Liver (tissue), 9 donors: ENCODE measurements around the gene PCDH7. TPM values are rescaled to one million over a fixed set of nuclear protein-coding genes. Genes with fewer than 3 reads are reported as not detected.

Source experiments
- DNase-seq: peaks from one replicate; pipeline ENCODE4 v3.0.0-alpha.2; 2017; ENCODE audit warnings: low spot score
- H3K27ac ChIP-seq, 2 donors: one replicate each; pipeline ENCODE4 v1.7.0; 2013; ENCODE audit warnings: inconsistent platforms in 2 of 2, low read length in 2 of 2, control low read depth in 1 of 2, low read depth in 1 of 2, mild to moderate bottlenecking in 1 of 2
- H3K27me3 ChIP-seq, 4 donors: one replicate each; pipeline versions ENCODE4 v1.6.1 to v1.7.0; 2013; ENCODE audit warnings: low read length in 3 of 4, inconsistent platforms in 1 of 4, mild to moderate bottlenecking in 1 of 4, moderate library complexity in 1 of 4; ENCODE audit not compliant: control insufficient read depth in 4 of 4, insufficient read depth in 4 of 4
- H3K36me3 ChIP-seq, 4 donors: one replicate each; pipeline versions ENCODE4 v1.6.1 to v1.7.0; 2013; ENCODE audit warnings: low read length in 3 of 4, mild to moderate bottlenecking in 3 of 4, low read depth in 1 of 4, moderate library complexity in 1 of 4; ENCODE audit not compliant: control insufficient read depth in 4 of 4, insufficient read depth in 3 of 4
- H3K4me1 ChIP-seq, 4 donors: one replicate each; pipeline versions ENCODE4 v1.6.1 to v1.7.0; 2013; ENCODE audit warnings: low read length in 3 of 4, mild to moderate bottlenecking in 3 of 4, moderate library complexity in 1 of 4; ENCODE audit not compliant: control insufficient read depth in 4 of 4, insufficient read depth in 4 of 4
- H3K4me3 ChIP-seq, 3 donors: one replicate each; pipeline versions ENCODE4 v1.6.1 to v1.7.0; 2013; ENCODE audit warnings: low read length in 3 of 3, control low read depth in 1 of 3, low read depth in 1 of 3, mild to moderate bottlenecking in 1 of 3
- H3K9ac ChIP-seq, 2 donors: one replicate each; pipeline ENCODE4 v1.7.0; 2013; ENCODE audit warnings: low read length in 2 of 2, mild to moderate bottlenecking in 2 of 2, moderate library complexity in 2 of 2, control low read depth in 1 of 2, low read depth in 1 of 2
- H3K9me3 ChIP-seq, 4 donors: one replicate each; pipeline versions ENCODE4 v1.6.1 to v1.7.0; 2013; ENCODE audit warnings: low read length in 3 of 4; ENCODE audit not compliant: control insufficient read depth in 4 of 4
- FOXA1 ChIP-seq: IDR thresholded peaks from 2 replicates; pipeline ENCODE4 v1.6.1; 2016; ENCODE audit warnings: antibody characterized with exemption
- GABPA ChIP-seq, 2 donors: IDR thresholded peaks in 1 of 2; conservative IDR thresholded peaks in 1 of 2; 2 replicates each; pipeline ENCODE4 v1.6.1; 2016; ENCODE audit warnings: antibody characterized with exemption in 2 of 2, mild to moderate bottlenecking in 1 of 2, moderate library complexity in 1 of 2
- HNF4G ChIP-seq: IDR thresholded peaks from 2 replicates; pipeline ENCODE4 v1.6.1; 2016; ENCODE audit warnings: antibody characterized with exemption
- JUND ChIP-seq, 2 donors: IDR thresholded peaks; 2 replicates each; pipeline ENCODE4 v1.6.1; 2016; ENCODE audit warnings: antibody characterized with exemption in 2 of 2
- NR2F2 ChIP-seq: IDR thresholded peaks from 2 replicates; pipeline ENCODE4 v1.6.1; 2016; ENCODE audit warnings: antibody characterized with exemption
- RAD21 ChIP-seq, 2 donors: IDR thresholded peaks; 2 replicates each; pipeline ENCODE4 v1.6.1; 2016; ENCODE audit warnings: antibody characterized with exemption in 2 of 2, mild to moderate bottlenecking in 2 of 2
- RXRA ChIP-seq, 2 donors: IDR thresholded peaks; 2 replicates each; pipeline ENCODE4 v1.6.1; 2017 to 2018; ENCODE audit warnings: antibody characterized with exemption in 2 of 2, mild to moderate bottlenecking in 1 of 2
- SP1 ChIP-seq: IDR thresholded peaks from 2 replicates; pipeline ENCODE4 v1.6.1; 2018; ENCODE audit warnings: antibody characterized with exemption, mild to moderate bottlenecking
- TAF1 ChIP-seq: conservative IDR thresholded peaks from 2 replicates; pipeline ENCODE4 v1.6.1; 2016; ENCODE audit warnings: antibody characterized with exemption, mild to moderate bottlenecking
- WGBS: extraction: QIAGEN DNeasy Blood & Tissue Kit; methylation state at CpG from one replicate; pipeline ENCODE4 v1.1.7; 2013; 5-methylcytosine and 5-hydroxymethylcytosine counted together
- polyA plus RNA-seq, 2 donors: library from polyadenylated mRNA; stranded (reverse) in 1 of 2; unstranded in 1 of 2; fragments of 200-250 nt in 1 of 2; fragments of >200 nt in 1 of 2; fragmentation: Nextera tagmentation in 1 of 2; extraction: Ambion mirVana in 1 of 2; gene quantifications; one replicate each; pipeline versions ENCODE4 v1.2.1 to v1.2.3, GENCODE V29; 2013 to 2015
- total RNA-seq, 2 donors: library from RNA; depleted of rRNA; stranded (reverse); fragments of >200 nt; gene quantifications; one replicate each; pipeline ENCODE4 v1.2.3, GENCODE V29; 2014
- TF ChIP-seq, protein P1 (sequence below): IDR thresholded peaks from 2 replicates; pipeline ENCODE4 v1.6.1; 2016; ENCODE audit warnings: antibody characterized with exemption
- TF ChIP-seq, protein P2 (sequence below): fragments of 150-350 bp; IDR thresholded peaks from 2 replicates; pipeline ENCODE4 v1.5.1; 2017; ENCODE audit warnings: improper control_type of control experiment, low read depth, low read length; ENCODE audit not compliant: missing input control
- TF ChIP-seq, protein P3 (sequence below): IDR thresholded peaks from 2 replicates; pipeline ENCODE4 v1.6.1; 2016; ENCODE audit warnings: antibody characterized with exemption, mild to moderate bottlenecking
- TF ChIP-seq, protein P4 (sequence below): IDR thresholded peaks from 2 replicates; pipeline ENCODE4 v1.6.1; 2016; ENCODE audit warnings: antibody characterized with exemption
- donor health status: healthy.
- donor health status: healthy.
- donor health status: healthy.
- donor health status: healthy.
- donor health status: healthy.

Gene PCDH7
- total and polyA plus RNA-seq, 4 donors: 0.32 to 3.0 (median 0.98) TPM

DNA sequence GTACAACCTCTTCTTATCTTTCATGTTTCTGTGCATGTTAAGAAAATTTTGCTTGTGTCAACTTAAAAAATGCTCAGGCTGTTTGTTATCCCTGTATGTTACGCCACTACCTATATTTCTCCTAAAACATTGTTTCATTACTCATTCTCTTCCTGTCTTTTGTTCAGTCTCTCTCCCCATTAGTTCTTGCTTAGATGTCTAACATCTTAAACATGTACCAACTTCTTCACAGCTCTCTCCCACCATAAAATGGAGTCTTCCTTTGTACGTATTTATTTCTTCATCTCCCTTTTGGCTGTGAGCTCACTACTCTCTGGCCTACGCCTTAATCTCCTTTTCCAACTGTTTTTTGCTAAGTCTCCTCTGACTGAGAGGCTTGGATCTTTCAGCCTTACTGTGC lies 36.4 kb downstream of the PCDH7 start:
- Histone ChIP-seq H3K4me3 (no peak overlapping the region), H3K4me1 (no peaks in the 10 kb centered on the region), H3K9me3 (no peaks in the 10 kb centered on the region), H3K9ac (no peak overlapping the region), H3K27me3 (no peaks in the 10 kb centered on the region), H3K36me3 (no peaks in the 10 kb centered on the region), H3K27ac (no peak overlapping the region)
- WGBS: 72% methylated on average over 3 of the region's 3 CpGs
- DNase-seq: no peak
- no peak for TF ChIP-seq GABPA (IDR thresholded peaks at IDR 0.05 in 1 of 2, conservative IDR thresholded peaks at IDR 0.05 in 1 of 2)
- TF ChIP-seq, protein P1, sequence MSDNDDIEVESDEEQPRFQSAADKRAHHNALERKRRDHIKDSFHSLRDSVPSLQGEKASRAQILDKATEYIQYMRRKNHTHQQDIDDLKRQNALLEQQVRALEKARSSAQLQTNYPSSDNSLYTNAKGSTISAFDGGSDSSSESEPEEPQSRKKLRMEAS: no peak
- TF ChIP-seq JUND (IDR thresholded peaks at IDR 0.05): no peak
- TF ChIP-seq FOXA1: no peak
- TF ChIP-seq, protein P2, sequence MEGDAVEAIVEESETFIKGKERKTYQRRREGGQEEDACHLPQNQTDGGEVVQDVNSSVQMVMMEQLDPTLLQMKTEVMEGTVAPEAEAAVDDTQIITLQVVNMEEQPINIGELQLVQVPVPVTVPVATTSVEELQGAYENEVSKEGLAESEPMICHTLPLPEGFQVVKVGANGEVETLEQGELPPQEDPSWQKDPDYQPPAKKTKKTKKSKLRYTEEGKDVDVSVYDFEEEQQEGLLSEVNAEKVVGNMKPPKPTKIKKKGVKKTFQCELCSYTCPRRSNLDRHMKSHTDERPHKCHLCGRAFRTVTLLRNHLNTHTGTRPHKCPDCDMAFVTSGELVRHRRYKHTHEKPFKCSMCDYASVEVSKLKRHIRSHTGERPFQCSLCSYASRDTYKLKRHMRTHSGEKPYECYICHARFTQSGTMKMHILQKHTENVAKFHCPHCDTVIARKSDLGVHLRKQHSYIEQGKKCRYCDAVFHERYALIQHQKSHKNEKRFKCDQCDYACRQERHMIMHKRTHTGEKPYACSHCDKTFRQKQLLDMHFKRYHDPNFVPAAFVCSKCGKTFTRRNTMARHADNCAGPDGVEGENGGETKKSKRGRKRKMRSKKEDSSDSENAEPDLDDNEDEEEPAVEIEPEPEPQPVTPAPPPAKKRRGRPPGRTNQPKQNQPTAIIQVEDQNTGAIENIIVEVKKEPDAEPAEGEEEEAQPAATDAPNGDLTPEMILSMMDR: no peak
- no peak for TF ChIP-seq HNF4G
- TF ChIP-seq SP1: no peak
- TF ChIP-seq TAF1: no peak
- no peak for TF ChIP-seq NR2F2
- no peak for TF ChIP-seq RAD21 (IDR thresholded peaks at IDR 0.05)

DNA sequence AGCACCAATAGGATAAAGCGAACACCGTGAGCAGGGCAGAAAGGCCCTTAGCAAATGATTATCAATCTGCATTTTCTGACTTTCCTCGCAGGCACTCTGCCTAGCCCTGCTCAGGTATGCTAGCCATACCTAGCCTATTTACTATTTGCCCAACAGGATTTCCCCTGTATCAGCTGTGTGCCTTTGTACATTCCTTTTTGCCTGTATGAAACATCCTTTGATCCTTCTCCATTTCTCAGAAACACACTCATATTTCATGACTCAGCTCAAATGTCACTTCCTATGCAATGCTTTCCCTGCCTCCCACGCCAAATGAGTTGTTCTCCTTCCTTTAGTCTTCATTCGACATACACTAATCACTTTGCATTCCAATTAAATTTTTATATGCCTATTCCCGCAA lies 37.2 kb downstream of the PCDH7 start:
- DNase-seq: no peak
- Histone ChIP-seq H3K36me3 (no peaks in the 10 kb centered on the region), H3K9ac (no peak overlapping the region), H3K27me3 (no peaks in the 10 kb centered on the region), H3K4me3 (no peak overlapping the region), H3K4me1 (no peaks in the 10 kb centered on the region), H3K9me3 (no peaks in the 10 kb centered on the region), H3K27ac (no peak overlapping the region)
- TF ChIP-seq RAD21 (IDR thresholded peaks at IDR 0.05) (no peak), JUND (IDR thresholded peaks at IDR 0.05) (no peak), SP1 (no peak), RXRA (IDR thresholded peaks at IDR 0.05) (no peak), TAF1 (no peak), NR2F2 (no peak), HNF4G (no peak)
- TF ChIP-seq, protein P3, sequence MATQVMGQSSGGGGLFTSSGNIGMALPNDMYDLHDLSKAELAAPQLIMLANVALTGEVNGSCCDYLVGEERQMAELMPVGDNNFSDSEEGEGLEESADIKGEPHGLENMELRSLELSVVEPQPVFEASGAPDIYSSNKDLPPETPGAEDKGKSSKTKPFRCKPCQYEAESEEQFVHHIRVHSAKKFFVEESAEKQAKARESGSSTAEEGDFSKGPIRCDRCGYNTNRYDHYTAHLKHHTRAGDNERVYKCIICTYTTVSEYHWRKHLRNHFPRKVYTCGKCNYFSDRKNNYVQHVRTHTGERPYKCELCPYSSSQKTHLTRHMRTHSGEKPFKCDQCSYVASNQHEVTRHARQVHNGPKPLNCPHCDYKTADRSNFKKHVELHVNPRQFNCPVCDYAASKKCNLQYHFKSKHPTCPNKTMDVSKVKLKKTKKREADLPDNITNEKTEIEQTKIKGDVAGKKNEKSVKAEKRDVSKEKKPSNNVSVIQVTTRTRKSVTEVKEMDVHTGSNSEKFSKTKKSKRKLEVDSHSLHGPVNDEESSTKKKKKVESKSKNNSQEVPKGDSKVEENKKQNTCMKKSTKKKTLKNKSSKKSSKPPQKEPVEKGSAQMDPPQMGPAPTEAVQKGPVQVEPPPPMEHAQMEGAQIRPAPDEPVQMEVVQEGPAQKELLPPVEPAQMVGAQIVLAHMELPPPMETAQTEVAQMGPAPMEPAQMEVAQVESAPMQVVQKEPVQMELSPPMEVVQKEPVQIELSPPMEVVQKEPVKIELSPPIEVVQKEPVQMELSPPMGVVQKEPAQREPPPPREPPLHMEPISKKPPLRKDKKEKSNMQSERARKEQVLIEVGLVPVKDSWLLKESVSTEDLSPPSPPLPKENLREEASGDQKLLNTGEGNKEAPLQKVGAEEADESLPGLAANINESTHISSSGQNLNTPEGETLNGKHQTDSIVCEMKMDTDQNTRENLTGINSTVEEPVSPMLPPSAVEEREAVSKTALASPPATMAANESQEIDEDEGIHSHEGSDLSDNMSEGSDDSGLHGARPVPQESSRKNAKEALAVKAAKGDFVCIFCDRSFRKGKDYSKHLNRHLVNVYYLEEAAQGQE: no peak
- TF ChIP-seq, protein P4, sequence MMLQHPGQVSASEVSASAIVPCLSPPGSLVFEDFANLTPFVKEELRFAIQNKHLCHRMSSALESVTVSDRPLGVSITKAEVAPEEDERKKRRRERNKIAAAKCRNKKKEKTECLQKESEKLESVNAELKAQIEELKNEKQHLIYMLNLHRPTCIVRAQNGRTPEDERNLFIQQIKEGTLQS: no peak
- TF ChIP-seq, protein P2: no peak
- 59% methylated on average over 6 of the region's 6 CpGs for WGBS
